ENCODE measurements around the gene ZSWIM6.
A peak's percentile ranks its signal among the peaks of the same experiment; 100 is the strongest.

Gene ZSWIM6

DNA sequence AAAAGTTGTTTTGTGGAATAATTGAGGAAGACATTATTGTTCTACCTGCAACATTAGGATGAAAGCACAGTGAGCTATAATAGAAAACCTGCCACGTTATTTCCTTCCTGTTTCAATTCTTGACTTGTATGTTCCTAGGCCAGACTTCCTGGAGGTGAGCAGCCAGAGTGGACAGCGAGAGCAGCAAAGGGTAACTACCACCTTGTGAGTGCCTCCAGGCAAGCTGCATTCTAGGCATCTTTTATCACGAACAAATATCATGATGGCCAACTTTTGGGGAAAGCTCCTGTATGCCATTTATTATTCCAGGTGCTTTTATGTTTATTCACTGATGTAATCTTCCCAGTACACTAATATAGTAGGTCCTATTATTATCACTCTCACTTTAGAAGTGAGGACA is 34.0 kb upstream of the ZSWIM6 start:
- in situ Hi-C loops (cut with HindIII; ENCODE audit: low pct_unique_long_range_greater_than_20kb, low sequenced_read_pairs), result no loop called here
- TF ChIP-seq JUND (IDR thresholded peaks at IDR 0.05; ENCODE audit: low read depth), result no peak
- no peak for DNase-seq (ENCODE audit: low read depth in 1 of 2, low spot score in 1 of 2)

DNA sequence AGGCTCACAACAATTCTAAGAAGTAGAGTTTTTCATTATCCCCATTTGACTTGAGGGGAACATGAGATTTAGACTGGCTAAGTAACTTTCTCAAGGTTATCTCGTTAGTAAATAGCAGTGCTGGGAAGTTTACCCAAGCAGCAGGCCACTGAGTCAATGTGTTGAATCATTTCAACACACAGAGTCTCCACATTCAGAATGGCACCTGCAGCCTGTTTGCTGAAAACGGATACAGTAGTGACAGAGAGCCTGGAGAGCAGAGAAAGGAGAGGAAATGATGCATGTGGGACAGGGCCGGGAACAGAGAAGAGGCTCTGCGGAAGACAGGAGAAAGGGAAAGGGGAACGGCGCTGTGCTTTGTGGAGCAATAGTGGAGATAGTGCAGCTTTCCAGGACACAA is 33.5 kb upstream of the ZSWIM6 start:
- no peak for DNase-seq (ENCODE audit: low read depth in 1 of 2, low spot score in 1 of 2)
- no peak for TF ChIP-seq JUND (IDR thresholded peaks at IDR 0.05; ENCODE audit: low read depth)
- in situ Hi-C loops (cut with HindIII; ENCODE audit: low pct_unique_long_range_greater_than_20kb, low sequenced_read_pairs), result no loop called here

GRCh38 chr5:61299261-61299681 is 32.8 kb upstream of the ZSWIM6 start:
- no peak for DNase-seq (ENCODE audit: low read depth in 1 of 2, low spot score in 1 of 2)
- in situ Hi-C loops (cut with HindIII; ENCODE audit: low pct_unique_long_range_greater_than_20kb, low sequenced_read_pairs), result no loop called here
- no peak for TF ChIP-seq JUND (IDR thresholded peaks at IDR 0.05; ENCODE audit: low read depth)

GRCh38 chr5:61301341-61302199 is 30.5 kb upstream of the ZSWIM6 start:
- peak; percentile 64 to 95 for DNase-seq (ENCODE audit: low read depth in 1 of 2, low spot score in 1 of 2)
- in situ Hi-C loops (cut with HindIII; ENCODE audit: low pct_unique_long_range_greater_than_20kb, low sequenced_read_pairs), result no loop called here
- TF ChIP-seq JUND (IDR thresholded peaks at IDR 0.05; ENCODE audit: low read depth), result no peak; the same call in 1 of the 2 replicates

GRCh38 chr5:61302200-61302563 is 29.9 kb upstream of the ZSWIM6 start:
- TF ChIP-seq JUND (IDR thresholded peaks at IDR 0.05; ENCODE audit: low read depth), result no peak
- in situ Hi-C loops (cut with HindIII; ENCODE audit: low pct_unique_long_range_greater_than_20kb, low sequenced_read_pairs), result no loop called here
- DNase-seq (ENCODE audit: low read depth in 1 of 2, low spot score in 1 of 2), result no peak

- DNase-seq (ENCODE audit: low read depth in 1 of 2, low spot score in 1 of 2), result no peak
- TF ChIP-seq JUND (IDR thresholded peaks at IDR 0.05; ENCODE audit: low read depth), result no peak
- in situ Hi-C loops (cut with HindIII; ENCODE audit: low pct_unique_long_range_greater_than_20kb, low sequenced_read_pairs), result no loop called here
Observed at GRCh38 chr5:61303346-61303745, 28.7 kb upstream of the ZSWIM6 start.

- DNase-seq (ENCODE audit: low read depth in 1 of 2, low spot score in 1 of 2), result peak in 1 of 2 experiments; percentile 83
- TF ChIP-seq JUND (IDR thresholded peaks at IDR 0.05; ENCODE audit: low read depth), result no peak
- in situ Hi-C loops (cut with HindIII; ENCODE audit: low pct_unique_long_range_greater_than_20kb, low sequenced_read_pairs), result no loop called here
Observed at GRCh38 chr5:61304590-61305381, 27.3 kb upstream of the ZSWIM6 start.

DNA sequence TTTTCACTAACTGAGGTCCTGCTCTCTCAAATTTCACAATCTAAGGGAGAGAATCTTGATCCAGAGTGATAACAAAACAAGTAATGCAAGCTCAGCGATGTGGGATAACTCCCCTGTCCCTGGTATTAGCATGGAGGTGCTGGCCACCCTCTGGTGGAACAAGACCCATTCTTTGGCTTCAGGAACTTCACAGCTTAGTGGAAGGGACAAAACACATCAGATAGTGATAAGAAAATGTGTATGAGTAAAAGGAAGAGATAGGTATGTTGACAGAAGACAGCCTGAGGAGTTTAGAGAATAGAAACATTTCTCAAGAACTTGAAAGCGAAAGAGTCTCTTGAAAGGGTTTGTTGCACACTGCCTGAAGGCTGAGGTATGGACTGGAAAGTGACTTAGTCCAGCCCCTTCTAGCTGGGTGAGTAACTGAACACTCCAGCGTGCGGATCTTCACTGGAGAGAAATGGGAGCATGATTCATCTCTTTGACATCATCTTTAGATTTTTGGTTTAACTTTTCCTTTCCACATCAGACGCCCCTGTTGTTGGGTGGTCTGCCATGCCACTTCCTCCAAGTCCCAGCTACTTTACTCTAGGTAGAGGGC is 25.4 kb upstream of the ZSWIM6 start:
- in situ Hi-C loops (cut with HindIII; ENCODE audit: low pct_unique_long_range_greater_than_20kb, low sequenced_read_pairs), result no loop called here
- peak in 1 of 2 experiments; percentile 40 for DNase-seq (ENCODE audit: low read depth in 1 of 2, low spot score in 1 of 2)
- no peak for TF ChIP-seq JUND (IDR thresholded peaks at IDR 0.05; ENCODE audit: low read depth)

GRCh38 chr5:61307191-61307590 is 24.9 kb upstream of the ZSWIM6 start:
- no peak for TF ChIP-seq JUND (IDR thresholded peaks at IDR 0.05; ENCODE audit: low read depth)
- DNase-seq (ENCODE audit: low read depth in 1 of 2, low spot score in 1 of 2), result no peak
- in situ Hi-C loops (cut with HindIII; ENCODE audit: low pct_unique_long_range_greater_than_20kb, low sequenced_read_pairs), result no loop called here

DNA sequence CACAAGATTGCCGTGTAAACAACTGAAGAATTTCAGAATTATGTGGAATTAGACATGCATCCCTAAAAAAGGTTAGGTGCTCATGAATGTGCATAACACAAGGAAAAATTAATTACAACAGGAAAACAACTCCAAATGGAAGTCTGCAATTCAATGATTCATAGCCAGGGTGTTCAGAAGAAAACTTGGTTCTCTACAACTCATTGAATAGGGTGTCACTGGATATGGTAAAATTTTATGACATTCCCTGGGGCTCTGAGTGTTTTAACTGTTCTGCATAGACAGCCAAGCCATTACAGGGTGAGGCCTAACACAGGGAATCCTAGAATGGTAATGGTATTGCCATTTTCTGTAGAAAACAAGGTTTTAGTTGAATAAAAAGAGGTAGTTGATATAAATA is 24.4 kb upstream of the ZSWIM6 start:
- DNase-seq (ENCODE audit: low read depth in 1 of 2, low spot score in 1 of 2), result no peak
- no peak for TF ChIP-seq JUND (IDR thresholded peaks at IDR 0.05; ENCODE audit: low read depth)
- in situ Hi-C loops (cut with HindIII; ENCODE audit: low pct_unique_long_range_greater_than_20kb, low sequenced_read_pairs), result no loop called here

GRCh38 chr5:61308712-61309111 is 23.3 kb upstream of the ZSWIM6 start:
- no peak for DNase-seq (ENCODE audit: low read depth in 1 of 2, low spot score in 1 of 2)
- in situ Hi-C loops (cut with HindIII; ENCODE audit: low pct_unique_long_range_greater_than_20kb, low sequenced_read_pairs), result no loop called here
- TF ChIP-seq JUND (IDR thresholded peaks at IDR 0.05; ENCODE audit: low read depth), result no peak

DNA sequence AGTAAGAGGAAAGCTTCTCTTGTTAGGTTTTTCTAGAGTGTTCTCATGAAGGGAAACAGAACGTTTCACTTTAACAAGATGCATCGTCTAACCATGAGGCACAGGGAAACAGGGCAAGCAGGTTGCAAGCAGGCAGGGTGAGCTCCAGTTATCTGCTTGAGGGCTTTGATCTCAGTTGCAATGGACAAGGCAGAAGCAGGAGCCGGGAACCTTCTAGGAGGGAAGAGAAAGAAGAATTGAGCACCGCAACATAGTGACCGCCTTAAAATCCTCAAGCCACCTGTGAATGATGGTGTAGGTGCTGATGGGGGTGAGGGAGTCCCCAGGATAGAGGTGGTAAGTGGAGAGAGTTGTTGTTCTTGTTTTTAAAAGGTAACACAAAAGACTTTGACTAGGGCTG is 22.9 kb upstream of the ZSWIM6 start:
- in situ Hi-C loops (cut with HindIII; ENCODE audit: low pct_unique_long_range_greater_than_20kb, low sequenced_read_pairs), result no loop called here
- TF ChIP-seq JUND (IDR thresholded peaks at IDR 0.05; ENCODE audit: low read depth), result no peak
- DNase-seq (ENCODE audit: low read depth in 1 of 2, low spot score in 1 of 2), result no peak
